Activated naive CD4-positive, alpha-beta T cell treated with anti-CD3 and anti-CD28 coated beads, Interleukin-2, amount 50 U/mL, for 16 hours (primary cell): ENCODE measurements around the gene POU3F4.

Source experiments
- DNase-seq: peaks from one replicate; pipeline ENCODE4 v3.0.0-alpha.2; 2020

POU3F4 gene

DNA sequence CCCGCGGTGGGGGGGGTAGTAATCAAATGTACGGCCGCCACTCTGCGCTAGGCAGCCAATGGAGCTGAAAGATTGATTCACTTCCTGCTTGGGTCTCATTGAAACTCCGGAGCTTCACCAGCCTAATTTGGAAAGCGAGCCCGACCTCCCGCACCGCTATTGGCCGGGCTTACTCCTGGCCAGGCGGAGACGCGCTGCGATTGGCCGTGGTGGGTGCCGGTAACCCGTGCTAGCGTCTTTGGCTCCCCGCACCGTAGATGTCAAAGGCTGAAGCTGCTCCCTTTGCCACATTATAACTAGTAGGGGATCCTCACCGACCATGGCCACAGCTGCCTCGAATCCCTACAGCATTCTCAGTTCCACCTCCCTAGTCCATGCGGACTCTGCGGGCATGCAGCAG is at the start of gene POU3F4:
TSS of gene POU3F4 (plus strand) at position 285 of the 400 bp plus-strand sequence. CDS start at position 320, 35 bp downstream.
- no peak for DNase-seq

DNA sequence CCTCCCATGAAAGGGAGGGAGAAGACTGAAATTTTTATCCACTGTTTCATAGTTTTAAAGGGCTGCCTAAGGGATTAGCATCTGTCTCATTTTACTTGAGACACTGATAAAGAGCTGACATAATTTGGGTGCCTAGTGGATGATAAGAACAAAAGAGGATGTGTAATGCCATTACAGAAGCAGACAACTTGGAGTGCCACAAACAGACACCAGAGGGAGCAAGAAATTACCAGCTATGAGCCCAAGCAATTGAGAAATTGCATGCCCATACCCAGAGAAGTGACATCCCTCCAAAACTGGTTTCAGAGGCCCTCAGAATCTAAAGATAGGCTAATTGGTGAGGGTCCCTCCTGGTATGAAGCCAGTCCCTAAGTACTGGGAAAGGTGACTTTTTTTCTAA is 38.5 kb upstream of the POU3F4 start:
- no peak for DNase-seq

DNA sequence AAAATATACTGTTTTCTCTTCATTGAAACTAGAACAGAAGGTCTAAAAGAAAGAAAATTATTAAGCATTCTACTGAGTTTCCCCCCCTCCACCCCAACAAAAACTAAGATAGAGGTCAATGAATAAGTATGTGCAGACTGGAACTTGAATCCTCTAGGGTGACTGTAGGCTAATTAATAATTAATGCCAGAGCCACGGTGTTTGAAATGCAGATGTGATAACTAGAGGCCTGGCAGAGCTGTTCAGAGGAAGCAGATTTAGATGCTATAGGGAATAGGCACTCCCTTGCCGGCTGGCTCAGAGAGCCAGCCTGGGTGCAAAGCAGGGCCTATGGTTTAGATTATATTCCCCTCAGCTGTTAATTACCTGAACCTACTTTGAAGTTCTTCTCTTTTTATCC is 12.2 kb upstream of the POU3F4 start:
- no peak for DNase-seq

DNA sequence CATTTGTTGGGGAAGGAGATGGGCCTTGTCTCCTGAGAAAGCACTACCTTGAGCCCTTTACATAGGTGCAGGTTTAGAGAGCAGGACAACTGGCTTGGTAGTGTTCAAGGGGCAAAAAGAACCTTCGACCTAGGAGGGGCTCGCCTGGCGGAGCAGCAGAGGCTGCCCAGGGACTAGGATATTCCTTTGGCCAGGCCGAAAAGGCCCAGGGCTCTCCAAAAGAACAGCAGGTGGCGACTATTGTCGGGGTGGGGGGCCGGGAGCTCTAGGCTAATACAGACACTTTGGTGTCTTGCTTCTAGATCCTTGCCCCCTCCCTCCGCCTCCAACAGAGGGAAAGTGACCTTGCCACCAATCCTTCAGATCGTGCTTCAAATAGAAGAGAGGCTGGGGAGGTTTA is 7.1 kb upstream of the POU3F4 start:
- no peak for DNase-seq

DNA sequence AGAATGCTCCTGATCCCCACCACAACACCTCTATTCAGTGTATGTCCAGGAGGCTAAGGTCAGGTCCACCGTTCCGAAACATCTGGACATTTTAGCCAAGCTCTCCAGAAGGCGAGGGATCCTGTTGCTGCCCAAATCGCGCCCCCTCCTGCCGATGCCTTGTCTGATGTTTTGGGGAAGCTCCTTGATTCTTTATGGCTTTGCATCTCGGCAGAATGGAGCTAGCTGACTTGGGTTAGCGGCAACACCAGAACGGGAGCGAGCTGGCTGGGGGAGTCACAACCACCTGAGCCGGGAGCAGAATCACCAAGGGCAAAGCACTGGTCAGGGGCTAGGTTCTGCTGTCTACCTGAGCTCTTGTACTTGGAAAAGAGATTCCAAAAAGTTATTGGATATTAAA is 6.6 kb upstream of the POU3F4 start:
- no peak for DNase-seq

DNA sequence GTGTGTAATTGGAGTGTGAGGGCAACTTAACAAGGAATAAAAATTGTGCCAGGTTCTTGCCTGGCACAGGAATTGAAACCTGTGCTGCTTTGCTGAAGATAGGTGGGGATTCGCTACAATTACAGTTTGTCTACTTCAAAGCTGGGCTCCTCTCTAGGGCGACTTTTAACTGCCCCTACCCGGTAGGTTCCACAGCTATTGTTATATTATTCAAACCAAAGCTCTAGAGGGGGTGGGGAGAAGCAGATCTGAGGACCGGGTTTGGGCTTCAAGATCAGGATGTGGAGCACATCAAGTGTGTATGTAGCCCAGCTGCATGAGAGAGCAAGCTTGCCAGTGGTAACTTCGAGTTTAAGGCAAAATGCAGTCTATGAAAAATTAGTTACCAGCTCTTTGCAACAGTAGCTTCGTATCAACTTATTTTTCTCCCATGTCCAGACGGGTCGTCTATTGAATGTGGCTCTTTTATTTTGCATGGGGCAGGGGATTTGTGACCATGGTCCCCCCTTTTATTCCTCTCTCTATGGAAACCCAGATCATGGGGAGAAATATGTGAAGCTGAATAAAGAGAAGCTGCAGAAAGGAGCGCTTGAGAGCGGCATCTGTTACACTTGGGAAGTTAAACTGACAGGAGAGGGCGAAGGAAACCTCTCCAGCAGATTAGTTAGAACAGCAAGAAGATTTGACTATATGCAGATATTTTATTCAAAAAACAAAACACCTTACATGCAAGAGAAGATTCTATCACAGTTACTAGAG is 3.2 kb upstream of the POU3F4 start:
- DNase-seq, result no peak

DNA sequence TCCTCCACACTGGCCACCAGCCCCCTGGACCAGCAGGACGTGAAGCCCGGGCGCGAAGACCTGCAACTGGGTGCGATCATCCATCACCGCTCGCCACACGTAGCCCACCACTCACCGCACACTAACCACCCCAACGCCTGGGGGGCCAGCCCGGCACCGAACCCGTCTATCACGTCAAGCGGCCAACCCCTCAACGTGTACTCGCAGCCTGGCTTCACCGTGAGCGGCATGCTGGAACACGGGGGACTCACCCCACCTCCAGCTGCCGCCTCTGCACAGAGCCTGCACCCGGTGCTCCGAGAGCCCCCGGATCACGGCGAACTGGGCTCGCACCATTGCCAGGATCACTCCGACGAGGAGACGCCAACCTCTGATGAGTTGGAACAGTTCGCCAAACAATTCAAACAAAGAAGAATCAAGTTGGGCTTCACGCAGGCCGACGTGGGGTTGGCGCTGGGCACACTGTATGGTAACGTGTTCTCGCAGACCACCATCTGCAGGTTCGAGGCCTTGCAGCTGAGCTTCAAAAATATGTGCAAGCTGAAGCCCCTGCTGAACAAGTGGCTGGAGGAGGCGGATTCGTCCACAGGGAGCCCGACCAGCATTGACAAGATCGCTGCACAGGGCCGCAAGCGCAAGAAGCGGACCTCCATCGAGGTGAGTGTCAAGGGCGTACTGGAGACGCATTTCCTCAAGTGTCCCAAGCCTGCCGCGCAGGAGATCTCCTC is 600 bp downstream of the POU3F4 start:
- no peak for DNase-seq

DNA sequence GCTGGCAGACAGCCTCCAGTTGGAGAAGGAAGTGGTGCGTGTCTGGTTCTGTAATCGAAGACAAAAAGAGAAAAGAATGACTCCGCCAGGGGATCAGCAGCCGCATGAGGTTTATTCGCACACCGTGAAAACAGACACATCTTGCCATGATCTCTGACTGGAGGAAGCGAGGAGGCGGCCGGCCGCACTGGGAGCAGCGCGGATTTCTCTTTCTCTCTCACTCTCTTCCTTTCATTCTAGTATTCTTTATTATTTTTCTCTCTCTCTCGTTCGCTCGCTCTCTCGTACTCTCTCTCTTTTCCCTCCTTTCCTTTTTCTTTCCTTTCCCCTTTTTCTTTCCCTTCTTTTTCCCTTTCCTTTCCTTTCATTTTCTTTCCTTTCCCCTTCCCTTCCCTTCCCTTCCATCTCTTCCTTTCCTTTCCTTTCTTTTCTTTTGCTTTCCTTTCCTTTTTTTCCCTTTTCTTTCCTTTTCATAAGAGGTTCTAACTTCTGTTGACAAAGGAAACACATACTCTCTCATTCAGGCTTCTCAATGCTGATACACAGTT is 1.2 kb downstream of the POU3F4 start:
- DNase-seq, result no peak

DNA sequence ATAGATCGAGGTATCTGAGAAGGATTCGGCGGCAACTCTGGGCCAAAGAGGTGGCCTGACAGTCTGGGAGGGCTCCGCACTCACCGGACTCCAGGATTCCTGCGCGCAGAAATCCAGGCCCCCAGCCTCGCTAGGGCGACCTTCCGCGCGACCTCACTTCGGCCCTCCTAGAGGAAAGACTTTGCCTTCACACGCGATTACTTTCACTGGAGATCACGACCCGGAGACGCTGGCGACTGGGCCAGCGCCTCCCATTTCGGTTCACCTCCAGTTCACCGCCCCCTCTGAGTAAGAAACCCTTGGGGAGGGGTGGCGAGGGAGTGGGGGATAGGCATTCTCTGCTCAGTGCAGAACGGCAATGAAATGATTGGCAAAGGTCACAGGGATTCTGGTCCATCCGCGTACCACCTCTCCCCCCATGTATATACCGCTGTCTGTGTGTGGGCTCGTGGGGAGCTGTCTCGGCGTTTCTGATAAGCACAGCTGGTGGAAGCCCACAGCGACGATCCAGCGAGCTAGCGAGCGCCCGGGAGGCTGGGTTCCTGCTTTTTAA is 2.5 kb downstream of the POU3F4 start:
- no peak for DNase-seq

DNA sequence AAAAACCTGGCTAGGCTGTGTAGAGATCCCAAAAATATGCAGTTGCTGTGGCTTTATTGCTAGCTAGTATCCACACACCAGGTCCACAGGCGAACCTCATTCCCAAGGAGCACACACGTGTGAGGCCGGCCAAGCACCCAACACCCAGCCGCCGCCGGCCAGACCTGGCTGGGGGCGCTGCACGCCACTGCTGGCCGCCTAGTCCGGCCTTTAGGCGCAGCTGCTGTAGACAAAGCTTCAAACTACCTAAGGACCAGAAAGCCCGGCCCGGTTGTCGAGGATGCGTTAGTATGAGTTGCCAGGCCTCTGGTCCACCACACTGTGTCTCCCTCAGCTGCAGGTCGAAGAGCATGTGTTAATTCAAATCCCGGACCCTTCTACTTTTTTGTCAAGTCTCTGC is 3.1 kb downstream of the POU3F4 start:
- no peak for DNase-seq

DNA sequence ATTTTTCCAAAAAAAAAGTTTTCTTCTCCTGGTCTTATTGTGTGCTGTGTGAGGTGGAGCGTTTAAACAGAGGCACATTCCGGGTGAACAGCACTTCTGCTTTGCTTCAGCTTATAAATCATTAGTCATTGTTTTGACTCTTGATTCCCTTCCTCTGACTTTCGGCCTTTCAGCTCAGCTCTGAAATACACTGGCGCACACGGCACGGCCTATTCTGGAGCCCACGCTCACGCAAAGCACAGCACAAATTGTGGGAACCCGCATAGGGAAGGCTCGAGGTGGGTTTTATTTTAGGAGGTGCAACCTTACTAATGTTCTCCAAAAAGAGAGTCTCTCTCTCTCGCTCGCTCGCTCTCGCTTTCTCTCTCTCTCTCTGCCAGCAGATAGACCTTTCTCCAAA is 4.0 kb downstream of the POU3F4 start:
- DNase-seq, result no peak

DNA sequence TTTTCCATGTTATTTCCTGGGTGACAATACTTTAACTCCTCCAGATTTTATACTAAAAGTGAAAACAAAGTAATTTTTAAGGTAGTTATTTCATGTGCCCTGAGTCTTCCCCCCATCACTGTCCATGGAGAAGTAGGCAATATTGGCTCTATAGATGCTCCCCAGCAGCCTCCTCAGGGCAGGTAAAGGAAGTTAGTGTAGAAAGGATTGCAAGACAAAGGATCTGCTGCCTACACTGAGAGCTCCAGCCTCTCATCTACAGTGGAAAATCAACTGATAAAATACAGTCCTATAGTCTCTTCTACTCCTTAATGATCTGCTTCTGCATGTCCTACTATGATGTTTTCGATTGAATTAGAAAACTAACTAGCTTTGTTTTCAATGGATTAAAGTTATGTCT is 8.5 kb downstream of the POU3F4 start:
- no peak for DNase-seq

DNA sequence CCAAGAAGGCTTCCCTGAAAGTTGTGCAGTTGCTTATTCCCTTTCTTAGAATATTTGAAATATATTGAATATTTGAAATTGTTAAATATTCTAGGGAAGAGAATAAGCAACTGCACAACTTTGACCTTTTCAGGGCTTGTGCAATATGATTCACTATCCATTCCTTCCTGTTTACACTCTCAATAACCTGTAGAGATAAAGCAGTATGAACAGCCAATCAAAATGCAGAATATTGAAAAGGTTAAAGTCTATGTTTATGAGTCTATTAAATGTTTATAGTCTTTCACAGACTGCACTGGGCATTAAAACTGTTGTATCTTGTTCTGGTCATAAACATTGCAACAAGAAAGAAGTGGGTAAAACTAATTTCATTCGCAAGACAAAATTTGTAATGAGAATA is 13.8 kb downstream of the POU3F4 start:
- no peak for DNase-seq

DNA sequence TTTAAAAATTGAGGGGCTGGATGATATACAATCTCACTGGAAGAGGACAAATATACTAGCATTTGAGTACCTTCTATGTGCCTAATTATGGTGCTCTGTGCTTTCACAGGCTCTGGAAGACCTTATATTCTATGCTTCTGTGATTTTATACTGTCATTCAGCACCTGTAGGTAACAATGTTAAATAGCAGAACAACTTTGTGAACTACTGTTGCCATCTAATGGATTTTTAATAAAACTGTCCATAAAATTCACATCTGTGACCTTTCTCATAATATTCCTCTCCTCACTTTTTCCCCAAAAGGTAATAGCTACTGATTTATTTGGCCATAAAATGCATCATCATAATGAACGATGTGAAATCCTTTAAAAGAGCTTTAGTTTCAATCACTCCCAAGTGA is 21.9 kb downstream of the POU3F4 start:
- DNase-seq, result no peak

DNA sequence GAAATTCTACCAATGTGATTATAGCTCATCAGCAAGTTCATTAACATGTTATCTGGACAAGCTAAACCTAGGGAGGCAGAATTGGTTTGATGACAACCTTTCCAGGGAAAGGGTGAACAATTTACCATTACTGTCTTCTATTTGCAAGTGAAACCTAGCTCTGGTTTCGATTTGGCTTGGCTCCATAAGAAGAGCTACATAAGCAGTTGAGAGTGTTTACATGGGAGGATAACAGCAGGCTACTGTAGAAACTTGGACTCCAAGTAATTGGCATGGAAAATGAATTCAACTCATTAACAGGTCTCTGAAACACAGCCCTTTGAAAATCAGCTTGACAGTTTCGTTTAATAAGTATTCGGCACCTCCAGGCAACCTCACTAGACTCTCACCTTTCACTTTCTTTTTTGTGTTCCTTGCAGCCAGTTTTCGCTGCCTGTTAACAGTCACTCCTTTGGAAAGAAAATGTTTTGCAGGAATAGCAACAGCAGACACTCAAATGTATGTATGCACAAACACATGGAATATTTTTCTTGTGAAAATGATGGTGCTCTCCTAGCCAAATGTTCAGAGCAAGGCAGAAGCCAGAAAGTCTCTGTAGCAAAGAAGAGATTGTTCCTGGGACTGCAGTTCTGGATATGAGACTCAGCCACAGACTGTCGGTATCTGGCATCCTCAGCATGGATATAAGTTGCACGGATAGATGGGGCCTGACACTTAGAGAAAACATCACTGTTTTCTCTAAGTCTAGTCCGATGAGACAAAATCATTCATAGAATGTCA is 27.5 kb downstream of the POU3F4 start:
- no peak for DNase-seq
